ENCODE results near the gene CELSR1.

The CELSR1 gene

GRCh38 chr22:46419754-46420571, 117.5 kb downstream of the CELSR1 start:
- DNase-seq (ENCODE audit: low read depth): no peak
- TF ChIP-seq CTCF (conservative IDR thresholded peaks at IDR 0.05; ENCODE audit: control insufficient read depth, insufficient read depth, low read depth, low read length): no peak
- H3K4me3 ChIP-seq (ENCODE audit: control insufficient read depth, low read depth, low read length): no peak overlapping the region

- DNase-seq (ENCODE audit: low read depth): no peak
- no peak overlapping the region for H3K4me3 ChIP-seq (ENCODE audit: control insufficient read depth, low read depth, low read length)
- no peak for TF ChIP-seq CTCF (conservative IDR thresholded peaks at IDR 0.05; ENCODE audit: control insufficient read depth, insufficient read depth, low read depth, low read length)
Measured at GRCh38 chr22:46418827-46419226, 118.6 kb downstream of the CELSR1 start.

GRCh38 chr22:46417769-46418168, 119.7 kb downstream of the CELSR1 start:
- no peak for DNase-seq (ENCODE audit: low read depth)
- no peak for TF ChIP-seq CTCF (conservative IDR thresholded peaks at IDR 0.05; ENCODE audit: control insufficient read depth, insufficient read depth, low read depth, low read length)

GRCh38 chr22:46416891-46417580, 120.4 kb downstream of the CELSR1 start:
- DNase-seq (ENCODE audit: low read depth): no peak
- H3K4me3 ChIP-seq (ENCODE audit: control insufficient read depth, low read depth, low read length): no peak overlapping the region
- no peak for TF ChIP-seq CTCF (conservative IDR thresholded peaks at IDR 0.05; ENCODE audit: control insufficient read depth, insufficient read depth, low read depth, low read length)

More at GRCh38 chr22:46417769-46418168, 119.7 kb downstream of the CELSR1 start:
- H3K4me3 ChIP-seq (ENCODE audit: control insufficient read depth, low read depth, low read length): no peak overlapping the region

- no peak for TF ChIP-seq CTCF (conservative IDR thresholded peaks at IDR 0.05; ENCODE audit: control insufficient read depth, insufficient read depth, low read depth, low read length)
- DNase-seq (ENCODE audit: low read depth): no peak
Measured at GRCh38 chr22:46416520-46416871, 120.9 kb downstream of the CELSR1 start.

GRCh38 chr22:46415776-46416519, 121.5 kb downstream of the CELSR1 start:
- DNase-seq (ENCODE audit: low read depth): peak; percentile 12
- no peak for TF ChIP-seq CTCF (conservative IDR thresholded peaks at IDR 0.05; ENCODE audit: control insufficient read depth, insufficient read depth, low read depth, low read length)
- no peak overlapping the region for H3K4me3 ChIP-seq (ENCODE audit: control insufficient read depth, low read depth, low read length)

More at GRCh38 chr22:46416520-46416871, 120.9 kb downstream of the CELSR1 start:
- H3K4me3 ChIP-seq (ENCODE audit: control insufficient read depth, low read depth, low read length): no peak overlapping the region
